Kidney (tissue), 14 donors: ENCODE data around the gene C3orf22. TPM values are rescaled to one million over a fixed set of nuclear protein-coding genes. Genes with fewer than 3 reads are reported as not detected.

ENCODE experiments used
- DNase-seq, 5 donors: peaks; one replicate each; pipeline ENCODE4 v3.0.0-alpha.2; 2013 to 2020
- FAIRE-seq: peaks from 2 replicates; lab custom pipeline; 2012; peaks lifted over from hg19 to GRCh38; lab: Jason Lieb, UNC
- H3K27ac ChIP-seq, 2 donors: one replicate each; pipeline ENCODE4 v1.7.0; 2013; ENCODE audit warnings: low read depth in 2 of 2, low read length in 2 of 2, inconsistent platforms in 1 of 2
- H3K27me3 ChIP-seq: one replicate; pipeline ENCODE4 v1.7.1; 2013; ENCODE audit warnings: low read length, inconsistent platforms; ENCODE audit not compliant: control insufficient read depth, insufficient read depth
- H3K36me3 ChIP-seq, 3 donors: one replicate each; pipeline versions ENCODE4 v1.7.0 to v1.7.1; 2013; ENCODE audit warnings: low read length in 3 of 3, control low read depth in 1 of 3, inconsistent platforms in 1 of 3; ENCODE audit not compliant: insufficient read depth in 3 of 3, control insufficient read depth in 2 of 3
- H3K4me1 ChIP-seq, 3 donors: one replicate each; pipeline versions ENCODE4 v1.7.0 to v1.7.1; 2013; ENCODE audit warnings: low read length in 3 of 3, inconsistent platforms in 1 of 3, low read depth in 1 of 3; ENCODE audit not compliant: control insufficient read depth in 2 of 3, insufficient read depth in 2 of 3
- H3K4me3 ChIP-seq, 3 donors: one replicate each; pipeline versions ENCODE4 v1.7.0 to v1.8.1; 2013; ENCODE audit warnings: low read length in 3 of 3, control low read depth in 1 of 3, inconsistent platforms in 1 of 3
- H3K9ac ChIP-seq, 3 donors: one replicate each; pipeline versions ENCODE4 v1.7.0 to v1.7.1; 2013; ENCODE audit warnings: low read length in 3 of 3, control low read depth in 1 of 3, inconsistent platforms in 1 of 3
- H3K9me3 ChIP-seq, 3 donors: one replicate each; pipeline versions ENCODE4 v1.7.0 to v1.7.1; 2013; ENCODE audit warnings: low read length in 3 of 3, control low read depth in 1 of 3, inconsistent platforms in 1 of 3; ENCODE audit not compliant: control insufficient read depth in 2 of 3, insufficient read depth in 1 of 3
- CTCF ChIP-seq: IDR thresholded peaks from 3 replicates; pipeline ENCODE4 v1.5.1; 2012; ENCODE audit warnings: mild to moderate bottlenecking, moderate library complexity, borderline replicate concordance; ENCODE audit not compliant: insufficient read depth; ENCODE audit errors: extremely low read depth
- intact Hi-C: fragments of 100-400 bp; cut with DNase I; formaldehyde crosslinking; loops from one replicate; pipeline ENCODE4 v1.11.1; 2022
- polyA plus RNA-seq: library from polyadenylated mRNA; stranded (reverse); fragments of 350-450 nt; fragmentation: Illumina TruSeq; extraction: RNeasy Lipid Tissue Mini Kit (QIAGEN cat#74804); gene quantifications from one replicate; pipeline ENCODE4 v1.2.3, GENCODE V29; 2014; ENCODE audit warnings: low read depth, low replicate concordance; ENCODE audit not compliant: insufficient read depth
- total RNA-seq: library from RNA; stranded (reverse); fragmentation: NEBNext Ultra II Directional; extraction: Animal tissue kit (Norgen Biotek cat#: 25700); gene quantifications from one replicate; pipeline ENCODE4 v1.2.1, GENCODE V29; 2021
- donor health status: control.
- donor health status: control.
- donor health status: control.
- donor health status: control.
- donor health status: control.
- donor health status: DM: yes; HTN: yes; CAD: no.
- donor health status: Normal renal cell carcinoma (clear cell type).

C3orf22 gene
- total and polyA plus RNA-seq, 2 donors from 2014 or later = not detected

- H3K9ac ChIP-seq = no peak overlapping the region
- FAIRE-seq = no peak
Observed at GRCh38 chr3:126573492-126574117, 14.9 kb upstream of the C3orf22 start.

DNA sequence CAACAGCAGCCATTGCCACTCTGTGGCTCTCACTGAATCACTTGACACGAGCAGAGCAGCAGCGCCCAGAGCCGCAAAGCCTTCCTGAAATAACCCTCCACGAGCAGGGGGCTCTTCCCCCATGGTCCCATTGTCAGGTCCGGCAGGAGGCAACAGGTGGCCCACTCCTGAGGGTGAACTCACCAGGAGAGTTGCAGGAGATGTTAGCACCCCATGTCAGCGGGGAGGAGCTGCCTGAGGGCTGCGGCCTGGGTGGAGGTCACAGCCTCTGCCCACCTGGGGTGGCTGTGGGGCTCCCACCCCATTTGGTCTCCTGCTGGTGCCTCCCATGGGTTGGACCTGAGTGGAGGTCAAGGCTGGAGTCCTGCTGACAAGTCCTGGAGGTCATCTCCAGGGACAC is 12.3 kb upstream of the C3orf22 start:
- TF ChIP-seq CTCF = no peak
- FAIRE-seq (no peak), DNase-seq (no peak)
- Histone ChIP-seq H3K9ac (no peak overlapping the region), H3K4me1 (no peaks in the 10 kb centered on the region), H3K36me3 (no peaks in the 10 kb centered on the region), H3K27ac (no peak overlapping the region), H3K4me3 (no peak overlapping the region), H3K9me3 (no peaks in the 10 kb centered on the region), H3K27me3 (no peaks in the 10 kb centered on the region)
- intact Hi-C loops = no loop called here

More at GRCh38 chr3:126573492-126574117, 14.9 kb upstream of the C3orf22 start:
- H3K27me3 ChIP-seq = no peaks in the 10 kb centered on the region
- no peak for DNase-seq
- TF ChIP-seq CTCF = no peak
- H3K27ac ChIP-seq = no peak overlapping the region
- no peak overlapping the region for H3K4me3 ChIP-seq
- no peaks in the 10 kb centered on the region for H3K4me1 ChIP-seq
- no peaks in the 10 kb centered on the region for H3K36me3 ChIP-seq
- intact Hi-C loops = no loop called here
- H3K9me3 ChIP-seq = no peaks in the 10 kb centered on the region

- Histone ChIP-seq H3K36me3 (no peaks in the 10 kb centered on the region), H3K4me1 (no peaks in the 10 kb centered on the region), H3K9me3 (no peaks in the 10 kb centered on the region), H3K4me3 (no peak overlapping the region), H3K27me3 (no peaks in the 10 kb centered on the region), H3K9ac (no peak overlapping the region), H3K27ac (no peak overlapping the region)
- intact Hi-C loops = no loop called here
- TF ChIP-seq CTCF = no peak
- DNase-seq (no peak), FAIRE-seq (no peak)
Observed at GRCh38 chr3:126570103-126570541, 11.4 kb upstream of the C3orf22 start.
